ENCODE results near the gene SPTLC1. TPM values are rescaled to one million over a fixed set of nuclear protein-coding genes. Genes with fewer than 3 reads are reported as not detected.

SPTLC1 gene
- total RNA-seq, 1 donor from 2014 or later = 64.0 TPM

DNA sequence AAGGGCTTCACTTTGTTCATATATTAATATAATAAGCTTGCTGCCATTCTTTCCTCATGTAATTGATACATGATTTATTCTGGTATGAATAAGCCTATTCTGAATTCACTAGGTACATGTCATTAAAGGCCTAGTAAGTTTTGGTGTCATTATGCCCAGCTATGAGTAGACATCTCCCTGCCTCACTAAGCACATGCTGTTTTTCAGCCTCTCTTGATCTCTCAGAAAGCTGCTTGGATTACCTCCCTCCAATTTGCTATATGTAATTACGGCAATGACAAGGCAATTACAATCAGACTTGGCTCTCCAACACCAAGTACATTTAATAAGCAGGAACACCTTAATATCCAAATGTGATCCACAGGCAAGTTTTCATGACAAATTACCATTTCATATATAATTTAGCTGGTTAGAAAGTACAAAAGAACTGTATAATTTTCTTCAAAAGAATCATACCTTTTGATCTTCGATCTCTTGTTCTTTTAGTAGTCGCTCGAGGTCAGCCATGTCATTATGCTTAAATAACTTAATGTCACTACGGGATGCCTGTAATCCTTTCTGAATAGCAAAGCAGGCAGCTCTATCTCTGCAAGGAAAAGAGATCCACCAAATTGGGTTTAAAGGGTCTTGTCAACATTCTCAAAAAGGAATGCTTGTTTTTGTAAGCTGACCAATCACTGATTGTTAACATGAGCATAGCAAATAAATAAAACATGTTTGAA, 56.3 kb downstream of the SPTLC1 start:
- H3K4me3 Mint-ChIP-seq (ENCODE audit: low read depth) = no peak overlapping the region
- no peaks in the 10 kb centered on the region for H3K27me3 Mint-ChIP-seq (ENCODE audit: low read depth)
- H3K36me3 Mint-ChIP-seq (ENCODE audit: low read depth) = peaks cover 88% of the 10 kb centered on the region
- peaks cover 38% of the 10 kb centered on the region for H3K9me3 Mint-ChIP-seq
- intact Hi-C loops (cut with micrococcal nuclease) = no loop called here
- peaks cover 12% of the 10 kb centered on the region for H3K4me1 Mint-ChIP-seq (ENCODE audit: low read depth)
- no peak for DNase-seq (ENCODE audit: low spot score)
- no peak overlapping the region for H3K27ac Mint-ChIP-seq

GRCh38 chr9:92058026-92058425, 57.2 kb downstream of the SPTLC1 start:
- Mint-ChIP-seq H3K4me1 (ENCODE audit: low read depth) (peaks cover 12% of the 10 kb centered on the region), H3K4me3 (ENCODE audit: low read depth) (no peak overlapping the region), H3K27ac (no peak overlapping the region), H3K9me3 (peaks cover 29% of the 10 kb centered on the region), H3K36me3 (ENCODE audit: low read depth) (peaks cover 88% of the 10 kb centered on the region), H3K27me3 (ENCODE audit: low read depth) (no peaks in the 10 kb centered on the region)
- no peak for DNase-seq (ENCODE audit: low spot score)
- intact Hi-C loops (cut with micrococcal nuclease) = no loop called here

DNA sequence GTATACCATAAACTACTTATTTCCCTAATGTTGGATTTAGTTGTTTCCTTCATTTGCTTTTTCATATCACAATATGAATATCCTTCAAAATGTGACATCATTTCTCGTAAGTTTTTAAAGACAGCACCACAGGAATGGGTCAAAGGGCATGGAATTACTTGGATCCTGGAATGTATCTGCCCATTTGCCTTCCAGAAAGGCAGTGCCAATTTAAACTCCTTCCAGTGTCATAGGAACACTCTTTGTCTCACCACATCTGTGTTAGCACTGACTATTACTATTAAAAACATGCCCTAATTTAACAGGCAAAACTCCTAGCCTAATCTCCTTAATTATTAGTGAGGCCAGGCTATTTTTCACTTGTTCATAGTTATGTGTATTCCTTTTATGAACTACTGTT, 58.0 kb downstream of the SPTLC1 start:
- no peak overlapping the region for H3K27ac Mint-ChIP-seq
- H3K4me1 Mint-ChIP-seq (ENCODE audit: low read depth) = peaks cover 12% of the 10 kb centered on the region
- H3K36me3 Mint-ChIP-seq (ENCODE audit: low read depth) = peaks cover 87% of the 10 kb centered on the region
- no peak overlapping the region for H3K4me3 Mint-ChIP-seq (ENCODE audit: low read depth)
- no peak for DNase-seq (ENCODE audit: low spot score)
- H3K9me3 Mint-ChIP-seq = peaks cover 21% of the 10 kb centered on the region
- no peaks in the 10 kb centered on the region for H3K27me3 Mint-ChIP-seq (ENCODE audit: low read depth)
- intact Hi-C loops (cut with micrococcal nuclease) = no loop called here

DNA sequence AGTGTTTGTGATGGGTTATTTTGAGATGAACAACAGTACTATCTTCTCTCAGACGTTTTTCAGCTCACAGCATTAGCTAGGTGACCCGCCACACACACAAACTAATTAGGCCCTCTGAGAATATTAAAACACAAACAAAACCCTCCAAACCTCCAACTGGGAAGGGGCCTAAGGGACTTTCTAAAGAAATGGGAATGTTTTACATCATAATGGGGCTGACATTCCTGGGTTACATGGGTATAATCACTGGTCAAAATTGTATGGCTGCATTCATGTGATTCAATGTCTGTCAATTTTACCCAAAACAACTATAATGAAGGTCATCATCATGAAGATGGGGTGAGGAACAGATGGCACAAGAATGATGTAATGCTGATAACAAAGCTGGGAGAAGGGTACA, 59.6 kb downstream of the SPTLC1 start:
- Mint-ChIP-seq H3K36me3 (ENCODE audit: low read depth) (peaks cover 86% of the 10 kb centered on the region), H3K27me3 (ENCODE audit: low read depth) (no peaks in the 10 kb centered on the region), H3K4me1 (ENCODE audit: low read depth) (peaks cover 12% of the 10 kb centered on the region), H3K4me3 (ENCODE audit: low read depth) (no peak overlapping the region), H3K9me3 (peaks cover 7% of the 10 kb centered on the region), H3K27ac (no peak overlapping the region)
- no peak for DNase-seq (ENCODE audit: low spot score)
- intact Hi-C loops (cut with micrococcal nuclease) = no loop called here

GRCh38 chr9:92048924-92049625, 66.1 kb downstream of the SPTLC1 start:
- no peaks in the 10 kb centered on the region for H3K4me1 Mint-ChIP-seq (ENCODE audit: low read depth)
- H3K27ac Mint-ChIP-seq = no peak overlapping the region
- H3K27me3 Mint-ChIP-seq (ENCODE audit: low read depth) = no peaks in the 10 kb centered on the region
- no peak overlapping the region for H3K4me3 Mint-ChIP-seq (ENCODE audit: low read depth)
- no peaks in the 10 kb centered on the region for H3K9me3 Mint-ChIP-seq
- no peak for DNase-seq (ENCODE audit: low spot score)
- intact Hi-C loops (cut with micrococcal nuclease) = no loop called here
- peaks cover 84% of the 10 kb centered on the region for H3K36me3 Mint-ChIP-seq (ENCODE audit: low read depth)

DNA sequence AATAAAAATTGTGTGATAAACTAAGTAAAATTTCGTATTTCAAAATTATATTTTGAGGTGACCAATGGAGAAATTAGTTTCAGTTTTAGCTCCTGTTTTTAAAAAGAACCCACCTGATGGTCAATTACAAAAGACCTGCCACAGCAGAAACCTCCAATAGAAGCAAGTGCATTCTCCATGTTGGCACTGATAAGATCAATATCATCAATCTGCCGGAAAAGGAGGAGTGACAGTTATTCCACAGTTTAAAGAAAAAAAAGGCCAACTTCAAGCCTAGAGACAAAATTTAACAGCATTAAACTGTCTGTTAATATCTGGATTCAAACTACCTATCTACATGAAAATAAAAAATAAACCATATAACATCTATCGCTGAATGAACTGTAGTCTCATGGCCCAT, 67.7 kb downstream of the SPTLC1 start:
- H3K4me1 Mint-ChIP-seq (ENCODE audit: low read depth) = no peaks in the 10 kb centered on the region
- intact Hi-C loops (cut with micrococcal nuclease) = no loop called here

DNA sequence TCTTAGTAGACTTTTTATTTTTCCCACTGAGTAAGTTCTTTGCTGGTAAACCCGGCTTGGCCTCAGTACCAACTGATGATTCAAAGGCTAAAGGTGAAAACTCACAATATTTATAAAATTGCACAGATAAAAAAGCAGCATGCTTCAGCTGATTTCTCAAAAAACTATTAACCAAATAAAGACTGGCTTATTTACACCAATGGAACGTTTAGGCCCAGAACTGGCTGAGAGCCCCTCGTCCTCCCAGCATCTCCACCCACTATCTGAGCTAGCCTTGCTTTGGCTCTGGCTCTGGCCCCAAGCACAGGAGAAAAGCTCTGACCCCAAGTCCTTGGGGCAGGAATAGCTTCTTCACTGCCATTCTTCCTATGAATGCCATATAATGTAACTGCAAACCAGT, 68.5 kb downstream of the SPTLC1 start:
- intact Hi-C loops (cut with micrococcal nuclease) = no loop called here

More for the DNA sequence above, 67.7 kb downstream of the SPTLC1 start:
- peaks cover 13% of the 10 kb centered on the region for H3K9me3 Mint-ChIP-seq
- H3K27me3 Mint-ChIP-seq (ENCODE audit: low read depth) = no peaks in the 10 kb centered on the region
- H3K27ac Mint-ChIP-seq = no peak overlapping the region
- H3K4me3 Mint-ChIP-seq (ENCODE audit: low read depth) = no peak overlapping the region
- no peak for DNase-seq (ENCODE audit: low spot score)
- peaks cover 85% of the 10 kb centered on the region for H3K36me3 Mint-ChIP-seq (ENCODE audit: low read depth)

GRCh38 chr9:92044936-92045335, 70.3 kb downstream of the SPTLC1 start:
- peaks cover 82% of the 10 kb centered on the region for H3K36me3 Mint-ChIP-seq (ENCODE audit: low read depth)

More for the DNA sequence above, 68.5 kb downstream of the SPTLC1 start:
- no peak for DNase-seq (ENCODE audit: low spot score)
- H3K9me3 Mint-ChIP-seq = peaks cover 21% of the 10 kb centered on the region
- no peak overlapping the region for H3K4me3 Mint-ChIP-seq (ENCODE audit: low read depth)
- no peaks in the 10 kb centered on the region for H3K27me3 Mint-ChIP-seq (ENCODE audit: low read depth)
- H3K27ac Mint-ChIP-seq = no peak overlapping the region
- H3K4me1 Mint-ChIP-seq (ENCODE audit: low read depth) = no peaks in the 10 kb centered on the region
- H3K36me3 Mint-ChIP-seq (ENCODE audit: low read depth) = peaks cover 86% of the 10 kb centered on the region

DNA sequence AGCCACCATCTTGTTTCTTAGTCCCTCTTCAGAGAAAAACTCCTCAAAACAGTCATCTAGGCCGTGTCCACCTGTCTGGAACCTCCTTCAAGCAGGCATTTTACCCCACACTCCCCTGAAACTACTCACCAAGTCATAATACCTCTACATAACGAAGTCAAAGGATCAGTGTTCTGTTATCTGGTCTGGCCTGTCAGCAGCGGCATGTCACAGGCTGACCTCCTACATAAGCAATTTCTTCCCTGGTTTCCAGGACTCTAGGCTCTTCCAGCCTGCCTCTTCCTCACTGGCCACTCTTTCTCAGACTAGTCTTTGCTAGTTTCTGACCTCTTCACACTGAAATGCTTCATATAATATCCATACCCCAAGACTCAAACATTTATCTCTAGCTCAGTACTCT, 72.2 kb downstream of the SPTLC1 start:
- H3K9me3 Mint-ChIP-seq = peaks cover 21% of the 10 kb centered on the region
- H3K4me3 Mint-ChIP-seq (ENCODE audit: low read depth) = no peak overlapping the region
- no peaks in the 10 kb centered on the region for H3K27me3 Mint-ChIP-seq (ENCODE audit: low read depth)
- H3K36me3 Mint-ChIP-seq (ENCODE audit: low read depth) = peaks cover 73% of the 10 kb centered on the region
- intact Hi-C loops (cut with micrococcal nuclease) = no loop called here
- H3K4me1 Mint-ChIP-seq (ENCODE audit: low read depth) = no peaks in the 10 kb centered on the region
- no peak for DNase-seq (ENCODE audit: low spot score)
- H3K27ac Mint-ChIP-seq = no peak overlapping the region

More at GRCh38 chr9:92044936-92045335, 70.3 kb downstream of the SPTLC1 start:
- intact Hi-C loops (cut with micrococcal nuclease) = no loop called here
- H3K9me3 Mint-ChIP-seq = peaks cover 21% of the 10 kb centered on the region
- H3K27ac Mint-ChIP-seq = no peak overlapping the region
- H3K4me1 Mint-ChIP-seq (ENCODE audit: low read depth) = no peaks in the 10 kb centered on the region
- no peak for DNase-seq (ENCODE audit: low spot score)
- H3K27me3 Mint-ChIP-seq (ENCODE audit: low read depth) = no peaks in the 10 kb centered on the region
- no peak overlapping the region for H3K4me3 Mint-ChIP-seq (ENCODE audit: low read depth)

DNA sequence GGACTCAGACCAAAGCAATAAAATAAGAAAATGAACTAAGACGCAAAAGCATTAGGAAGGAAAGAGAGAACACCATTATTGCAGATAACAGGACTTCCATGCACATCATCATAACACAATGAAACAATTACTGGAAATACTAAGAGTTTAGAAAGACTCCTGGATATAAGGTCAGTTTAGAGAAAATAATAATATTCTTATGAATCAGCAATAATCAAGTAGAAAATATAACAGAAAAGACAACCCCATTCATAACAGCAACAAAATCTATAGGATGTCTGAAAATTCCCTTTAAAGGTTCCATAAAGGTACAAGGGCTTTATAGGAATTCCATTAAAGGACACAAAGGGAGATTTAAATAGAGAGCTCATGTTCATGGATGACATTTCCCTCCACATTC, 73.0 kb downstream of the SPTLC1 start:
- H3K9me3 Mint-ChIP-seq = peaks cover 21% of the 10 kb centered on the region
- H3K36me3 Mint-ChIP-seq (ENCODE audit: low read depth) = peaks cover 74% of the 10 kb centered on the region
- H3K4me1 Mint-ChIP-seq (ENCODE audit: low read depth) = no peaks in the 10 kb centered on the region
- no peak overlapping the region for H3K27ac Mint-ChIP-seq
- no peaks in the 10 kb centered on the region for H3K27me3 Mint-ChIP-seq (ENCODE audit: low read depth)
- no peak overlapping the region for H3K4me3 Mint-ChIP-seq (ENCODE audit: low read depth)
- DNase-seq (ENCODE audit: low spot score) = no peak
- intact Hi-C loops (cut with micrococcal nuclease) = no loop called here

- no peaks in the 10 kb centered on the region for H3K27me3 Mint-ChIP-seq (ENCODE audit: low read depth)
- H3K27ac Mint-ChIP-seq = no peak overlapping the region
- no peaks in the 10 kb centered on the region for H3K4me1 Mint-ChIP-seq (ENCODE audit: low read depth)
- intact Hi-C loops (cut with micrococcal nuclease) = no loop called here
- no peak overlapping the region for H3K4me3 Mint-ChIP-seq (ENCODE audit: low read depth)
- H3K9me3 Mint-ChIP-seq = peaks cover under 1% of the 10 kb centered on the region
- H3K36me3 Mint-ChIP-seq (ENCODE audit: low read depth) = peaks cover 55% of the 10 kb centered on the region
- no peak for DNase-seq (ENCODE audit: low spot score)
Observed at GRCh38 chr9:92036756-92037155, 78.5 kb downstream of the SPTLC1 start.

GRCh38 chr9:92036411-92036746, 78.8 kb downstream of the SPTLC1 start:
- no peaks in the 10 kb centered on the region for H3K4me1 Mint-ChIP-seq (ENCODE audit: low read depth)
- no peak overlapping the region for H3K4me3 Mint-ChIP-seq (ENCODE audit: low read depth)
- peaks cover 51% of the 10 kb centered on the region for H3K36me3 Mint-ChIP-seq (ENCODE audit: low read depth)
- intact Hi-C loops (cut with micrococcal nuclease) = no loop called here
- DNase-seq (ENCODE audit: low spot score) = no peak
- no peaks in the 10 kb centered on the region for H3K9me3 Mint-ChIP-seq
- H3K27me3 Mint-ChIP-seq (ENCODE audit: low read depth) = no peaks in the 10 kb centered on the region
- H3K27ac Mint-ChIP-seq = no peak overlapping the region

DNA sequence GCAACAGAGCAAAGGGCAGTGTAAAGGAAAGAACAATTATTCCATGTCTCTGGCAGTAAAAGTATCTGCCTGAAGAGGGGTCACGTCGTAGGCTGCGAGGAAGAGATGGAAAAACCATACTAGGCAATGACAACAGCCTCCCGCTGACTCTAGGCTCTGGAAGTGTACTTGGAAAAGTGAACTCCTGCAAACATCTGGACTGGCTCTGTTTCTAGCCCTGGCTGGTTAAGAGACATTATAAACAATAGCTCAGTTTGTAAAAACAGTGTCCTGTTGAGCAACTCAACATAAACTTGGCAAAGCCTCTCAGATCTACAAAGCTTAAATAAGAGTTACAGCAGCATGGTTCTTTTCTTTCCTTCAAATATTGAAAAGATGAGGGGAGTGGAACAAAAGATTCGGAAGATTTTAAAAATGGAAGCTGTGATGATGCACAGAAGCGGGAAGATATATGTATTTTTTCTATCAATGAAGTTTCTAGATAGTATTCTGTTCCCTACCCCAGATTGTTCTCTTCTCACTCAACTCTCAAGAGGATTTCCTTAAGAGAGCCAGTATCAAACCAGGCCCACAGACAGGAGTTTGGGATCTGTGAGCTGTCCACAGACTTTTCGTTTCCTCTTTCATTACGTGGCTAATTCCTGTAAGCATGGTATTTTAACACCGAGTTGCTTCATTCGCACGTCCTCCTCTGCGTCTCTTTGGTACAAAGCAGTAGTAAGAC, 79.4 kb downstream of the SPTLC1 start:
- H3K4me3 Mint-ChIP-seq (ENCODE audit: low read depth) = no peak overlapping the region
- no peaks in the 10 kb centered on the region for H3K4me1 Mint-ChIP-seq (ENCODE audit: low read depth)
- no peak for DNase-seq (ENCODE audit: low spot score)
- no peak overlapping the region for H3K27ac Mint-ChIP-seq
- intact Hi-C loops (cut with micrococcal nuclease) = no loop called here
- peaks cover 50% of the 10 kb centered on the region for H3K36me3 Mint-ChIP-seq (ENCODE audit: low read depth)
- H3K27me3 Mint-ChIP-seq (ENCODE audit: low read depth) = no peaks in the 10 kb centered on the region
- no peaks in the 10 kb centered on the region for H3K9me3 Mint-ChIP-seq

Measured in activated T-helper 2 cell treated with anti-CD3 and anti-CD28 coated beads, Interferon-gamma antibody, Interleukin-2, Interleukin-4, amounts not matched to agents 10 μg/mL and 5 μg/mL and 100 μg/mL, durations not matched to agents 14 hours and 24 hours and 36 hours (primary cell).